ENCODE results near the gene ERCC6L.
"Not testable (repeated sequence)": the region's sequence is repeated elsewhere in the genome, so short reads cannot be mapped to it uniquely, and the experiment has no call there.

The ERCC6L gene

DNA sequence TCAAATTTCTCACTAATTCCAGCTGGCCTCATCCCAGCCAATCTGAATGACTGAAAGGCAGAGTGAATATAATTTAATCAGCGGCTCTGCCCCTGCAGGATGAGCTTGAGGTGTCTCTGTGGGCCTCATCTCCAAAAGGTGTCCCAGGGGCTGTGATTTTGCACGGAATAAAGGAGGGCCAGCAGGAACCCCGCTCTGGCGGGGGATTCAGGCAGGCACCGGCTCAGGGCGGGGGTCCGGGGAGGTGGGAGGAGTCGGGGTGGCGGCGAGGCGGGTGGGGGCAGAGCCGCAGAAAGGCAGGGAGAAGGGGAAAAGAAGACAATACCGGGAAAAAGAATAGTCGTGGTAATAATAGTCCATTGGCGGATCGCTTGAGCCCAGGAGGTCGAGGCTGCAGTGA, 16.0 kb upstream of the ERCC6L start:
- no peak for DNase-seq (ENCODE audit: insufficient read length, low spot score)
- FAIRE-seq: no peak

- DNase-seq (ENCODE audit: insufficient read length, low spot score) (no peak), FAIRE-seq (no peak)
Measured at GRCh38 chrX:72253686-72254085, 14.9 kb upstream of the ERCC6L start.

DNA sequence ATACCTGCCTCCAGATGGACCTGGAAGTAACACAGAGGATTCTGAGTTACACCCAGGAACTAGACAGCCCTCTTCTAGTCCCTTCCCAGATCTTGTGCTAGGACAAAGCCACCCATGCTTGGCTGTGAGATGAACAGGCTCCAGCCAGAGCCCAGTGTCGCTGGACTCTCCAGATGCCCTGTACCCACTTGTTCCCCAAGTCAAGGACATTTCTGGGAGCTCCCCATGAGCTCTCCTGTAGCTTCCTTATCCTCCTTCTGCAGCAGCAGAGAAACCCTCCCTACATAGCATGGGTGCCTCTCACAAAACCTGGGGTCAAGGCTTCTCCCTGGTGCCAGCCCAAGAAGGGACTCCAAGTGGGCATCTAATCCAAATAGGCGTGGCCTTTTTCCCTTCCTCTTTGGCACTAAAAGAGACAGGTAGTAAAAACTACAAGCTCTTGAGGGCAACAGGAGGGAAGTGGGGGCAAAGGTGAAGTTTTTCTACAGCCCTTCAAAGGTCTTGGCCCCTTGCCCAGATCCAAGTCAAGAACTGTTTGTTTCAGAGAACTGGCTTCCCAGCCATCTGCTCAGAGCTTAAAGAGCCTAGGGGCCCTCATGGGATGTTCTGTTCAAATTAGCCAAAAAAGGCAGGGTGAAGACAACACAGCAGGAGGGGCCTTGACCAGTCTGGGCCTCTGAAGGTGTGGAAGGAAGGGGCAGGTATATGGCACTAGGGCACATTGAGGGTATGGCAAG, 8.5 kb upstream of the ERCC6L start:
- FAIRE-seq: no peak
- DNase-seq (ENCODE audit: insufficient read length, low spot score): no peak

- DNase-seq (ENCODE audit: insufficient read length, low spot score) (peak; percentile 9), FAIRE-seq (no peak)
Measured at GRCh38 chrX:72245461-72246089, 6.7 kb upstream of the ERCC6L start.

- FAIRE-seq: no peak
Measured at GRCh38 chrX:72243472-72243871, 4.6 kb upstream of the ERCC6L start.

GRCh38 chrX:72240976-72241375, 2.1 kb upstream of the ERCC6L start:
- FAIRE-seq: no peak
- no peak for DNase-seq (ENCODE audit: insufficient read length, low spot score)

More at GRCh38 chrX:72243472-72243871, 4.6 kb upstream of the ERCC6L start:
- no peak for DNase-seq (ENCODE audit: insufficient read length, low spot score)

DNA sequence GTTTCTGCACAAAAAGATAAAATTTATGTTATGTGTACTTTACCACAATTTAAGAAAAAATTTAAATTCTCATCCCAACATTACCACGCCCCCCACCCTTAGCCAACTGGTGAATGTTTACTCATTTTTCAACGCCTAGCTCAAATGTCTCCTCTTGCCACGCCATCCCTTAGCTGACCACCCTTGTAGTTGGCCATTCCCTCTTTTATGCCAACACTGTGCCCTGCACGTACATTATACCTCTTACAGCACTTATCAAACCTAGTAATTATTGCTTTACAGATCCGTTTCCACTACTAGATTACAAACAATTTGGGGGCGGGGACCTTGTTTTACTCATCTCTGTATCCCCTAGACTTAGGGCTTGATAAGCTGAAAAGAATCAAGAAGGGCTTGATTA, 644 bp downstream of the ERCC6L start:
- no peak for DNase-seq (ENCODE audit: insufficient read length, low spot score)
- no peak for FAIRE-seq

GRCh38 chrX:72236841-72237240, 2.0 kb downstream of the ERCC6L start:
- DNase-seq (ENCODE audit: insufficient read length, low spot score) (no peak), FAIRE-seq (no peak)

DNA sequence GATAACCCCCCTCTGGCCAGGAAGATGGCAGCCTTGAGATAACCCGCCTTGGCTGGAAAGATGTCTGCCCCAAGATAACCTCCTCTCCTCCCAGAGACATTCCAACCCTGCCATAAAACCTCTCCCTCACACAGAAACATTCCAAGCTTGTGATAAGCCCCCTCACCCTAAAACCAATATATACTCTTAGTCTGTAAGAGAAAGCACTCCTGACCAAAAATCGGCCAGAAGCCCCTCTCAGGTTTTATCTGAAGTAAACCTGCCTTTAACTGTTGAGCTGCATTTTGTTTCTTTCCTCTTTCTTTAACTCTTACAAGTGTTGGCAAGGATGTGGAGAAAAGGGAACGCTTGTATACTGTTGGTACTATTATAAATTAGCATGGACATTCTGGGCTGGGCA, 8.5 kb downstream of the ERCC6L start:
- FAIRE-seq: no peak

GRCh38 chrX:72220375-72220774, 18.5 kb downstream of the ERCC6L start:
- not testable (repeated sequence) for FAIRE-seq; DNase-seq (ENCODE audit: insufficient read length, low spot score)

More for the DNA sequence above, 8.5 kb downstream of the ERCC6L start:
- no peak for DNase-seq (ENCODE audit: insufficient read length, low spot score)

GRCh38 chrX:72216973-72217372, 21.9 kb downstream of the ERCC6L start:
- no peak for DNase-seq (ENCODE audit: insufficient read length, low spot score)
- no peak for FAIRE-seq

DNA sequence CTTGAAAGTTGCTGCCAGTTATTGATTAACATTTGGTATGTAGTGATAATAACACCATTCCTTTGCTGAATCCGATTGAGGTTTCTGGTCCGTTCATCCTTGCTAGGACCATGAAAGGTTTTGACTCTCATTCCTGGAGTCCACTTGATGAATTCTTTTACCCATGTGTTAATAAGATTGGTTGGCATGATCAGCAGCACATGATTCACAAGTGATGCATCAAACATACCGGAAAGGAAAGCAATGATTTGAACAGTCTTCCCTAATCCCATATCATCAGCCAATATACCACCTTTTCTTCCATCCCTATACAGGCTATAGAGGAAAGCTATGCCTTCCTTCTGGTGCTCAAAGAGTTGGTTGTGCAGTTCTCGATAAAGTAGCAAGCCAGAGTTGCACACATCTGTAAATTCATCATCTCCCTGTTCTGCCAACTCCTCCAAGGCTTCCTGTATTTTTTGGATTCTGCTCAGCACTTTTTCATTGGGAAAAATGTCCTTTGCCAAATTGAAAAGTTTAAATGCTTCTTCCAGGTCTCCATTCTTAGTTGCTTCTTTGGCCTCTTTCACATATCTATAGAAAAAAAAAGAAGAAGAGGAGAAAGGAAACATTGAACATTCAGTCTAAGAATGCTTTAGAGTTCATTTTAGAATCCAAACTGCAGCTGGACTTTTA, 30.6 kb downstream of the ERCC6L start:
- FAIRE-seq: peak; percentile 37

DNA sequence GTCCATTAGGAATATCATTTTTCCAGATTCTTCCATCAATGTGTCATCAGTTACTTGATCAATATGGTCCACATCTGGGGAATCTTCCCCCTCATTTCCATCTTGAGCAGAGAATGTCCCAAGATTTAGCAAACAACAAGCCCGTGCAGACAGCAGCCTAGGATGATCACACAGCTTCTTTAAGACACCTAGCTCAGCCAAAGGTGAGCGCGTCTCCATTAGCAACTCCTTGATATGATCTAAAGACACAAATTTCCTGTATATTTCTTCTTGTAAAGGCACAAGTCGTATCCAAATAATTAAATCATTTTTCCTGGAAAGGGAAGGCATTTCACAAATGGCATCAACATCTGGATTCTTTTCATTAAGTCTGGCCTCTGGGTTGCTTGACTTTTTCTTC, 31.5 kb downstream of the ERCC6L start:
- FAIRE-seq: no peak
- no peak for DNase-seq (ENCODE audit: insufficient read length, low spot score)

More for the DNA sequence above, 30.6 kb downstream of the ERCC6L start:
- no peak for DNase-seq (ENCODE audit: insufficient read length, low spot score)

DNA sequence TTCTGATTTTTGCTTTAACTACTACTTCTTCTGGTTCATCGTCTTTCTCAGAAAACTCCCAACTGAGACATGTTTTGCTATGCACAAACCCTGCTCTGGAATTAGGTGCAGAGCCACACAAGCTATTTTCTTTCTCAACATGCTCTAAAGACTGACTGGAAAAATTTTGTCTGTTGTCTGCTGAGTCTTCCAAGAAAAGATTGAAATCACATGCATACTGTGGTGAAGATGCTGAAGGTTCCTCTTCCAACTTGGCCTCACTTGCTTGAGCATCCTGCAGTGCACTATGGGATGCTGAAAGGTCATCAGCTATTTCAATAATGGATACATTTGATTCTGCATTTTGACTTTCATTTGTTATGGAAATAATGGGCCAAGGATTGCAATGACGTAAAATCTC, 33.1 kb downstream of the ERCC6L start:
- no peak for FAIRE-seq

GRCh38 chrX:72203421-72203820, 35.4 kb downstream of the ERCC6L start:
- FAIRE-seq: no peak
- DNase-seq (ENCODE audit: insufficient read length, low spot score): no peak

More for the DNA sequence above, 33.1 kb downstream of the ERCC6L start:
- no peak for DNase-seq (ENCODE audit: insufficient read length, low spot score)

- no peak for FAIRE-seq
Measured at GRCh38 chrX:72202792-72203401, 35.9 kb downstream of the ERCC6L start.

GRCh38 chrX:72201836-72202536, 36.8 kb downstream of the ERCC6L start:
- no peak for FAIRE-seq
- DNase-seq (ENCODE audit: insufficient read length, low spot score): no peak

More at GRCh38 chrX:72202792-72203401, 35.9 kb downstream of the ERCC6L start:
- DNase-seq (ENCODE audit: insufficient read length, low spot score): no peak

DNA sequence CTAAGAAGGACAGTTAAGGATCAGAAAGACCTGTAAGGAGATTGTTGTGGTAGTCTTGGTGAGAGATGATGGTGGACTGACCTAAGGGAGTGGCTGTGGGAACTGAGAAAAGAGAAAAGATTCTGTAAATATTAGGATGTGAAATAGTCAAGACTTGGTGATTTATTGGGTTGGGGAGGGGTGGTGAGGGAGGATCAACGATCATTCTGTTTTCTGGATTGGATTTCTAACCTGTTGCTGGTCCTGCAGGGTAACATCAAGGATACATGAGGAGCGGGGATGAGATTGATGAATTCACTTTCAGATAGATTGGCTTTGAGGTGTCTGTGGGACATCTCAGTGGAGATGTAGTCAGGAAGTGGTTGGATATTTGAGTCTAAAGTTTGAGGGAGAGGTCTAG, 55.9 kb downstream of the ERCC6L start:
- no peak for FAIRE-seq
- DNase-seq (ENCODE audit: insufficient read length, low spot score): no peak

- FAIRE-seq (peak; percentile 95), DNase-seq (ENCODE audit: insufficient read length, low spot score) (peak; percentile 71)
Measured at GRCh38 chrX:72181178-72182125, 57.4 kb downstream of the ERCC6L start, which contains the start of gene PIN4. PIN4 (plus strand) TSS chrX:72181757; CDS start chrX:72181786, 29 bp downstream.

Measured in GM19239 (cell line).